ENCODE results near the gene PRPSAP2.
"Not testable (repeated sequence)": the region's sequence is repeated elsewhere in the genome, so short reads cannot be mapped to it uniquely, and the experiment has no call there.

Gene PRPSAP2

GRCh38 chr17:18857864-18858566 lies at the start of gene PRPSAP2:
Gene PRPSAP2 (plus strand): TSS chr17:18858131. CDS start chr17:18865834, 7,703 bp downstream.
- peak; percentile 92 for DNase-seq

GRCh38 chr17:18815924-18816323 lies 42.0 kb upstream of the PRPSAP2 start:
- not testable (repeated sequence) for DNase-seq

- not testable (repeated sequence) for DNase-seq
These were observed 41.2 kb upstream of the PRPSAP2 start for GRCh38 chr17:18816489-18817371.

- DNase-seq: not testable (repeated sequence)
These were observed 36.5 kb upstream of the PRPSAP2 start for GRCh38 chr17:18821430-18821829.

GRCh38 chr17:18827613-18828012 lies 30.3 kb upstream of the PRPSAP2 start:
- DNase-seq: not testable (repeated sequence)

GRCh38 chr17:18848501-18848900 lies 9.4 kb upstream of the PRPSAP2 start:
- DNase-seq: no peak

- DNase-seq: no peak
These were observed 7.3 kb upstream of the PRPSAP2 start for GRCh38 chr17:18850679-18851078.

GRCh38 chr17:18851201-18851600 lies 6.7 kb upstream of the PRPSAP2 start:
- no peak for DNase-seq

GRCh38 chr17:18854956-18855355 lies 3.0 kb upstream of the PRPSAP2 start:
- no peak for DNase-seq

- peak; percentile 51 for DNase-seq
These were observed 1.9 kb upstream of the PRPSAP2 start for GRCh38 chr17:18855831-18856569.

GRCh38 chr17:18856570-18856915 lies 1.4 kb upstream of the PRPSAP2 start:
- DNase-seq: no peak

GRCh38 chr17:18858567-18859245 lies 775 bp downstream of the PRPSAP2 start:
- DNase-seq: no peak

- no peak for DNase-seq
These were observed 1.3 kb downstream of the PRPSAP2 start for GRCh38 chr17:18859256-18859655.

- no peak for DNase-seq
These were observed 2.4 kb downstream of the PRPSAP2 start for GRCh38 chr17:18860161-18860972.

- DNase-seq: no peak
These were observed 4.1 kb downstream of the PRPSAP2 start for GRCh38 chr17:18862011-18862410.

GRCh38 chr17:18864996-18865395 lies 7.1 kb downstream of the PRPSAP2 start:
- DNase-seq: not testable (repeated sequence)

- DNase-seq: no peak
These were observed 9.2 kb downstream of the PRPSAP2 start for GRCh38 chr17:18866866-18867813.

- DNase-seq: no peak
These were observed 19.2 kb downstream of the PRPSAP2 start for GRCh38 chr17:18877104-18877645.

GRCh38 chr17:18888766-18889290 lies 30.9 kb downstream of the PRPSAP2 start:
- no peak for DNase-seq

- DNase-seq: no peak
These were observed 31.7 kb downstream of the PRPSAP2 start for GRCh38 chr17:18889658-18890057.

Measured in 8988T (cell line).